Putamen (tissue), 1 donor: ENCODE data around the gene KCNJ2.

Experiments
- DNase-seq: peaks from one replicate; pipeline ENCODE4 v3.0.0-alpha.2; 2016; ENCODE audit warnings: low spot score

Gene KCNJ2

GRCh38 chr17:70159980-70160379 is 9.4 kb upstream of the KCNJ2 start:
- DNase-seq = no peak

- DNase-seq = no peak
Measured at GRCh38 chr17:70161519-70161918, 7.8 kb upstream of the KCNJ2 start.

DNA sequence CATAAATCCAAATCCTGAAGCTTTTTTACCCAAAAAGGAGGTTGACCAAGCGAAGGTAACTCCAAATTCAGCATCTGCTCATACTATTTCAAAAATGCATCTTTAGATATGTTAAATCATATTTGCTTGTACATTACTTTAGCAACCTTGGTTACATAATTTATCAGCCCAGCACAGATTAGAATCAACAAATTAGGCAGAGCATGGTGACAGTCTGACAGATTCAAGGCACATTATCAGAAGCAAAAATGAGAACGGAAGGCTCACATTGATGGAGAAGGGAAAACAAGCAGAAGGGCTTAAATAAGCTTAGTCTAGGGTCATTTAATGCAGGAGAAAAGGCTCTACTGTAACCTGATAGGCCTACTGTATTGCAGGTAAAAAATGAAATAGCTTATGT is 3.9 kb upstream of the KCNJ2 start:
- DNase-seq = no peak

DNA sequence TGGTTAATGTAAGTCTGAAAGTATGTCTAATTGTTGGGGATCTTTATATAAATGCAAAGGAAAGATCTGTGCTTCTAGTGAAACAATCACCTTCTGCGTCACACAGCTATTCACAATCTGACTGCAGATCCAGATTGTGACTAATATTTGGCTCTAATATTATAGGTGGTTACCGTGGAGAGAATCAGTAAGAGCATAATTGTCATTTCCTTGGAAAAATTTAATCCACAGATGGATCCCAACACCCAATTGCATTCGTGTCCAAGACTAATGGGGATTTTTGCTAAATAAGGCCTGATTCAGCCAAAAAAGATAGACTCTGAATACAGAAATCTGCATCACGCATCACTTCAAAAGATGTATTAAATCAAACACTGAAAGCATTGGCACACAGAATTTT is 2.7 kb upstream of the KCNJ2 start:
- no peak for DNase-seq

GRCh38 chr17:70168044-70168976 is 1.0 kb upstream of the KCNJ2 start:
- DNase-seq = peak; percentile 89

- DNase-seq = no peak
Measured at GRCh38 chr17:70169709-70170597, 621 bp downstream of the KCNJ2 start.

GRCh38 chr17:70171159-70171558 is 1.8 kb downstream of the KCNJ2 start:
- no peak for DNase-seq

DNA sequence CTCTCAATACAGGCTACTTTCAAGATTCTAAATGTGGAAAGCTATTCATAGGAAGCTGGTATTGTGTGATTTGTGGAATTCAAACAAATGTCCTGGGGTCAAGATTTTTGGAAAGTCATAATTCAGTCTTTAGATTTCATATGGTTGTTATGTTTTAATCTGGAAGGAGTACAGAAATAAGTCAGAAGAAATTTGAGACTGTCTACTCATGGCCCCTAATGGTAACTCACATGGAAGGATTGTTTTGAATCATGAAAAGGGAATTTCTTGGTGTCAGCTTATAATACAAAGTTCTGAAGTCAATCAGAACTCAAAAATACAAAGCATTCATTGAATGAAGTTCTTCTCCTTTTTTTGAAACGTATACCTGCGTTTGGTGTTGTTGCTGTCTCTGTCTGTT is 3.1 kb downstream of the KCNJ2 start:
- no peak for DNase-seq

- no peak for DNase-seq
Measured at GRCh38 chr17:70172923-70173322, 3.6 kb downstream of the KCNJ2 start.

DNA sequence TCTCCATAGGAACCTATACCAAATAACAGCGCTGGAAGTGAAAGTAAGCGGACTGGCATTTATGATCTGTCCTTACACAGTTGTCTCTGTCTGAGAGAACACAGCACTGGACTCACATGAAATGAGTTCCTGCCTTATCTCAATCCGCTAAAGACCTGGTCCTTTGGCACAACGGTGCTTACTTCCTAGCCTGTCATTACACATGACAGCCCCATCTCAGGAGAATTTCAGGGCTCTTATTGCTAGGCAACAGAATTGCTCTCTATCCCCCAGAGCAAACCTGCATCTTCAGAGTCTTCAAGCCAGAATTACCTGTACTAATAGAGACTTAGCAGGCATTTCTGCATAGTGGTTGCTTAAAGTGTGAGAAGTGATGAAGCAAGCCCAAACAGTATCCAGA is 4.3 kb downstream of the KCNJ2 start:
- DNase-seq = no peak

DNA sequence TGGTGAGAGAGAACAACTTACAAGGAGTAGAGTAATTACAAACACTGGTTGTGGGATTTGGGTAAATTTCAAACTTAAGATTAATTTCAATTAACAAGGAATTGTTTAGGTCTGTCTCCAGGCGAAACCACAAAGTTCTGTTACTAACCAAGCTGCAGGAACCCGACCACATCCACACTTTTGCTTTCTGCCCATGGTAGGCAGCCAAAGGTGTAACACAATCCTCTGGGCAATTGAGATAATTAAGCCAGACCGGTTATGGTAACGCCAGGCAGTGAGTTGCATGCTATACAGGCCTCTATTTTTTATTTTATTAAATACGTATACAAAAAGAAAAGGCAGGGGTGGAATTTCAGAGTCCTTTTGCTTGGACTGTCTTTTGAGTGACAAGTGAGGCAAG is 12.0 kb downstream of the KCNJ2 start:
- DNase-seq = no peak

DNA sequence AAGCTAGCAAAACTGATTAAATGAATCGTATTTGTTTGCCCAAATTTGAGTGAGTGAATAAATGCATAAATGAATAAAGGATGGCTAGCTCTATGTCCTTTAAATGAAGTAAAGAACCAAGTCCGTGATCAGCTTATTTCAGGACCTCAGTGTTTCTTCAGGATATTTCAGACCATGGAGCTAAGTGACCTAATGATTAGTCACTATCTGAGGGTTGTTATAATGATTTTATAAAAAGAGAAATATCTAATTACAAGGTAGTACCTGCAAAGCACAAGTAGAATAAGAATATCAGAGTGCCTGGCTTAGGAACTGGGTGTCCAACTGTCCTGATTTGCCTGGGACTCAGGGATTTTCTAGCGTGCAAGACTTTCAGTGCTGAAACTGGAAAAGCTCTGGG is 12.5 kb downstream of the KCNJ2 start:
- no peak for DNase-seq

GRCh38 chr17:70183508-70183907 is 14.2 kb downstream of the KCNJ2 start:
- no peak for DNase-seq

- no peak for DNase-seq
Measured at GRCh38 chr17:70184207-70184606, 14.9 kb downstream of the KCNJ2 start.

GRCh38 chr17:70184770-70185169 is 15.4 kb downstream of the KCNJ2 start:
- DNase-seq = no peak

DNA sequence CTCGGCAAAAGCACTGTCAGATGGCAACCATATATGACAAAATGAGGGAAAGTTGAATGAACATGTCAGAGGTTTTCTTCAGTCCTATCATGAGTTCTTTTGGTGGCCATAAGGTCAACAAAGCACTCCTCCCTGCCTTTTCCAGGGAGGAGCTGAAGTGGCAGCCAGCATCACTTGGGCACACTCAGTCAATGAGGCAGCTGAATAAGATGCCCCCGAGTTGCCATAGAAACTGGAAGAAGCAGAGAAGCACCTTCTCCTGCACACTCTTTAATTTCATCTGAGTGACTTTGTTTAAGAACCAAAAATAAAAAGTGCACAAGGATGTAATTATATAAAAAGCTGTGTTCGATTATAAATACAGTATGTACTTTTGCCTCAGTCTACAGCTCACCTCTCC is 16.0 kb downstream of the KCNJ2 start:
- no peak for DNase-seq

- DNase-seq = no peak
Measured at GRCh38 chr17:70187383-70187782, 18.1 kb downstream of the KCNJ2 start.

DNA sequence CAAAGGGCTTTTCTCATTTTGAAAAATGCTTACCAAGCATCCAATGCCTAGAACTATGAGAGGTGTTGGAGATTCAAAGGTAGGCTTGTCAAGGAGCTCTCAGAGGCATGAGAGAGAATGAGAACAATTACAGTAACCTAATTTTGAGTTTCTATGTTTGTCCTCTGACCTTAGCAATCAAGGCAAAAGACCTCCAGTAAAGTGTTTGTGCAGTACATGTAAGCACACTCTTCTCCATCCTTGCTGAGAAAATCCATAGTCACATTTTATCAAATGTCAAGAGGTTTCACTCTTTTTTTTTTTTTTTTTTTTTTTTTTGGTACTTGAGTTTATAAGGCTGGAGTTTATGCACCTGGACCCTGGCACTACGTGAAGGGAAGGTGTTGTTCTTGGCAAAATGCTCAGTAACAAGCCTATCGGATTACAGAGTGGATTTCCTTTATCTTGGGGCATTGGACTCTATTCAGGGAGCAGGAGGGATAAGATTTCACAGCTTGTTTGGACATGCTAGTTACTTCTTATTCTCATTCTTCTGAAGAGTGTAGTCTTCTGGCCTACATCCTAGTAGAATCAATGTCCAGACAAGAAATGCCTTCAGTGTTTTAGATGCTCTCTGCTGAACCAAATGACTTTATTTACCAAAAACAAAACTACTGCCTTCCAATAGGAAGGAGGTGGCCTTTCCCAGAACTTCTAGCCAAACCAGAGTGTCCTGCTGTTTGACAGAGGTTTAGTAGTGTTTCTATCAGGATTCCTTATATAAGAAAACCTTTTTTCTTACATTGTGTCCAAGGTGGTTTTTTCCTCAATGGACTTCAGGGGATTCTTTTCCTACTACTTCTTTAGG is 21.9 kb downstream of the KCNJ2 start:
- no peak for DNase-seq

- no peak for DNase-seq
Measured at GRCh38 chr17:70195091-70195490, 25.8 kb downstream of the KCNJ2 start.

GRCh38 chr17:70201872-70202419 is 32.6 kb downstream of the KCNJ2 start:
- no peak for DNase-seq

DNA sequence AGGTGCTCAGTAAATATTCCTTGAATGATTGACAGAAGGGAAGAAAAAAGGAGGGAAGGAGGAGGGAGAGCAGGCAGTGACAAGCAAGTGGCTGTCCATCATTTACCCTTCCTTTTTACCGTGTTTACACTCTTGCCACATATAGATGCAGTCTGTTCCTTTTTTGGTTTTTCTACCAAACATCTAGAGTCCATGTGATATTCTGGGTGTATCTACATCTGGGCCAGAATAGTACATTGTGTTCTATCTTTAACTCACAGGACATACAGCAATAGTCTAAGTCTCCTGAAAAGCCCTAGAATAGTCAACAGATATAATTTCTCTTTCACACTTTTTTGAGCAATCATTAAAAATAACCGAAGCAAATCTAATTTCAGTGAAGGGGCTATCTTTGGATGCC is 33.5 kb downstream of the KCNJ2 start:
- no peak for DNase-seq

GRCh38 chr17:70204431-70204830 is 35.1 kb downstream of the KCNJ2 start:
- peak; percentile 74 for DNase-seq
